VCaP (cell line): Measurements from ENCODE around the gene TMEM270.
A peak's percentile ranks its signal among the peaks of the same experiment; 100 is the strongest.

Experiments used
- H3K27ac ChIP-seq: fragments of 450-650 bp; 2 replicates; pipeline ENCODE4 v1.5.1; 2017
- TF ChIP-seq, protein P1 (sequence below): fragments of 450-650 bp; conservative IDR thresholded peaks from 2 replicates; pipeline ENCODE4 v1.5.1; 2017; ENCODE audit warnings: mild to moderate bottlenecking, moderate library complexity

The TMEM270 gene

DNA sequence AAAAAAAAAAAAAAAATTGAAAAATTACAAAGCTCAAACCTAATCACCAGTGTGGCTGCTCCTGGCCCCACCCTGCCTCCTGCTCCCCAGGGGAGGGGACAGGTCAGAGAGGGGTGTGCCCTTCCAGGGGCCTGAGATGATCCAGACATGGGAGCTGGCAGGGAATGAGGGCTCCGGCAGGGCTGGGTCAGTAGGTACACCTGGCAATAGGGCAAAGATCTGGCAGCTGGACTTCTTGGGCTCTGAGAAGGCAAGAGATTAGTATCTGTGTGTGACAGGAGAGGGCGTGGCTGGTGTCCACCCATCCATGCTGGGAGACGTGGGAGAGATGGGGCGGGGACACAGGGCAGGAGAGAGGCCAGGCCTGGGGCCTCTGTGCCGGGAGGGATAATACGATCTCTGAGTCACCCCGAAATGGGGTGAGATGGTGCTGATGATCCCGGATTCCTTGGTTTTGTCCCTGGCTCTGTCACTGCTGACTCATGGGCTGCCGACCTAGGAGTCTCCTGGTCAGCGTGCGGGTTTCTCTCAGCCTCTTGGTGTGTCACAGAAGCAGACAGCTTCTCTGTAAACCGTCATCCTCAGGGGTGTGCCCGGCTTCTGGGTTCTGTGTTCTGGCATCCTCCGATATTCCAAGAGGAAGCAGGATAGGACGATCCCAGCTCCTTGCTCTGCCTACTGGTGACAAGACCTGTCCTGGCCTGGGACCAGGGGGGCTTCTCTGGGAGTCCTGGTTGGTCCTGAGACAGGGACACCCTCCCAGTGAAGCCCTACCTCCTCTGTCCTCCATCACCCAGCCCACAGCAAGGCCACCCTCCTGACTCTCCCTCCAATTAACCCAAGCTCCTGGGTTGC is 38.4 kb upstream of the TMEM270 start:
- H3K27ac ChIP-seq: peak overlapping the region; percentile 100
- TF ChIP-seq, protein P1, sequence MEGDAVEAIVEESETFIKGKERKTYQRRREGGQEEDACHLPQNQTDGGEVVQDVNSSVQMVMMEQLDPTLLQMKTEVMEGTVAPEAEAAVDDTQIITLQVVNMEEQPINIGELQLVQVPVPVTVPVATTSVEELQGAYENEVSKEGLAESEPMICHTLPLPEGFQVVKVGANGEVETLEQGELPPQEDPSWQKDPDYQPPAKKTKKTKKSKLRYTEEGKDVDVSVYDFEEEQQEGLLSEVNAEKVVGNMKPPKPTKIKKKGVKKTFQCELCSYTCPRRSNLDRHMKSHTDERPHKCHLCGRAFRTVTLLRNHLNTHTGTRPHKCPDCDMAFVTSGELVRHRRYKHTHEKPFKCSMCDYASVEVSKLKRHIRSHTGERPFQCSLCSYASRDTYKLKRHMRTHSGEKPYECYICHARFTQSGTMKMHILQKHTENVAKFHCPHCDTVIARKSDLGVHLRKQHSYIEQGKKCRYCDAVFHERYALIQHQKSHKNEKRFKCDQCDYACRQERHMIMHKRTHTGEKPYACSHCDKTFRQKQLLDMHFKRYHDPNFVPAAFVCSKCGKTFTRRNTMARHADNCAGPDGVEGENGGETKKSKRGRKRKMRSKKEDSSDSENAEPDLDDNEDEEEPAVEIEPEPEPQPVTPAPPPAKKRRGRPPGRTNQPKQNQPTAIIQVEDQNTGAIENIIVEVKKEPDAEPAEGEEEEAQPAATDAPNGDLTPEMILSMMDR: no peak

DNA sequence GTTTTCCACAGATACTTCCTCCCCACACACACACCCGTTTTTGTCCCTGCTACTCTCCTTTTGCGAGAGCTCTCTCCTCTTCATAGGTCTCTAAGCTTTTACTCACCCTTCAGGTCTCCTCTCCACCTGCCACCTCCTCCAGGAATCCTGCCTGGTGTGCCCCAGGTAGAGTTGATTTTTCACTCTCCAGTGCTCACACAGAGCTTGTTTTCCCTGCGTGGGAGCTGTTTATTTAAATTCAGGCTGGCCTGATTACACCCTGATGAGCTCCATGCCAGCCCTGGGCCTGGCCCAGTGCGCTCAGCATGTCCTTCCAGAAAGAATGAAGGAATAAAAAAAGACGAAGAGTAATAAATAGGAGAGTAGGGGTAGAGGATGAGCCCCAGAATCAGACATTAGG is 37.7 kb upstream of the TMEM270 start:
- peak overlapping the region; percentile 100 for H3K27ac ChIP-seq

DNA sequence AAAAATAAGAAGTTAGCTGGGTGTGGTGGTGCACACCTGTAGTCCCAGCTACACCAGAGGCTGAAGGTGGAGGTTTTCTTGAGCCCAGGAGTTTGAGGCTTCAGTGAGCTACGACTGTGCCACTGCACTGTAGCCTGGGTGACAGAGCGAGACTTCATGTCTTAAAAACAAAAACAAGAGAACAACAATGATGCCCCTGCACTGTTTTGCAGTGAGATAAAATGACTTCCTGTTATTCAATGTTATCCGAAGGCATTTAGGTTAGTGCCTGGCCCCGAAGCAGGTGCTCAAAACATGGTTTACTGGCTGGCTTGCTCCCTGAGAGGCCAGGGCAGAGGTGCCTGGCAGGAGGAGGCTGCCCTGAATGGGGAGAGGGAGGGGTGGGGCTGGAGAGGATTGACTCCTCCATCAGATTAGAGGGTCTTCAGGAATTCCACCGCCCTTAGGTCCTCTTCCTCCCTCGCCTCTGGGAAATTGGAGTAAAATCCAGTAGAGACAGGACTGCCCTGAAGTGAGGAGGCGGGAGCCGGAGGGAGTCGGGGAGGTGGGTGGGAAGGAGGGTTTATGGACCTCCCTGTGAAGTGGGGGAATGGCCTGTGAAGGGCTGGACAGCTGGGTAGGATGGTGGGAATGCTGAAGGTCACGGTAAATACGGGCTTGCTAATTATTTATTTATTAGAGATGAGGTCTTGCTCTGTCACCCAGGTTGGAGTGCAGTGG is 36.9 kb upstream of the TMEM270 start:
- peak overlapping the region; percentile 100 for H3K27ac ChIP-seq
- TF ChIP-seq, protein P1: no peak

More for the DNA sequence above, 37.7 kb upstream of the TMEM270 start:
- TF ChIP-seq, protein P1: no peak

DNA sequence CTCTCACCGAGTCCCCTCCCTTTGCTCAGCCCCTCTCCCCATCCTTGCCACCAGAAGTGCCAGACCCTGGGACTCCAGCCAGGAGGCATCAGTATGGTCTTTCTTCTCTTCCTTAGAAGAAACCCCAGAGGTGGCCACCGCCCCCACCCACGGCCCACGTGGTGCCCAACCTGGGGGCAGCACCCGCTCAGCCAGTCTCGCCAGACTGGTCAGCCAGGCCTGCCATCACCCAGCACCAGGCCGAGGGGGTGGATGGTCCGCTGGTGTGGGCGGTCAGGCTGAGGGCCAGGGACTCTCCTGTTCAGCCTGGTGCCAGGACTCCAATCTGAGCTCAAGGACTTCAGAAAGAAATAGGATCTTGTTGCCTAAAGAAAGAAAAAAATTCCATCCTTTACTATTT is 36.0 kb upstream of the TMEM270 start:
- peak overlapping the region; percentile 100 for H3K27ac ChIP-seq
- TF ChIP-seq, protein P1: no peak

DNA sequence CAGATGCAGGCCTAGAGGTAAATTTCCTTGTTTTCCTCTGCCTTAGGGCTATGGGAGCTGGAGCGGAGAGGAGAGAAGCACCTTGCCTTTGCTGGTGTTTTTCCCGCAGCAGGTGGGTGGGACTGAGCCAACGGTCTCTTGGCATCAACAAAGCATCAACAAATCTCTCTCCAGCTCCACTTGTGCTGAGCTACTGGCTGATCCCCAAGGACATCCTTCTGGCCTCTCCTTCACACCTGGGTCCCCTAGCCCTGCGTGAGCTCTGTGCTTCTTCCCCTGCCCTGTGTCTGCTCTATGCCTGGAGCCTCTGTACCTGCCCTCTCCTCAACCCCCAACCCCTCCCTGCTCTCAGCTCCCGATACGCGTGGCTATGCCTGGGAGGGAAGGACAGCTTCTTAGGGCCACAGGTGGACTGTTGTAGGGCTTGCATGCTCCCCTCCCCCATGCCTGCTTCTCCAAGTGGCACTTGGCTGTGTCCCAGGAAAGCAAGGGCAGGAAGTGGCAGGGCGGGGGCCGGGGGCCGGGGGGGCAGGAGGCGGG is 33.3 kb upstream of the TMEM270 start:
- TF ChIP-seq, protein P1: no peak
- H3K27ac ChIP-seq: peak overlapping the region; percentile 100

DNA sequence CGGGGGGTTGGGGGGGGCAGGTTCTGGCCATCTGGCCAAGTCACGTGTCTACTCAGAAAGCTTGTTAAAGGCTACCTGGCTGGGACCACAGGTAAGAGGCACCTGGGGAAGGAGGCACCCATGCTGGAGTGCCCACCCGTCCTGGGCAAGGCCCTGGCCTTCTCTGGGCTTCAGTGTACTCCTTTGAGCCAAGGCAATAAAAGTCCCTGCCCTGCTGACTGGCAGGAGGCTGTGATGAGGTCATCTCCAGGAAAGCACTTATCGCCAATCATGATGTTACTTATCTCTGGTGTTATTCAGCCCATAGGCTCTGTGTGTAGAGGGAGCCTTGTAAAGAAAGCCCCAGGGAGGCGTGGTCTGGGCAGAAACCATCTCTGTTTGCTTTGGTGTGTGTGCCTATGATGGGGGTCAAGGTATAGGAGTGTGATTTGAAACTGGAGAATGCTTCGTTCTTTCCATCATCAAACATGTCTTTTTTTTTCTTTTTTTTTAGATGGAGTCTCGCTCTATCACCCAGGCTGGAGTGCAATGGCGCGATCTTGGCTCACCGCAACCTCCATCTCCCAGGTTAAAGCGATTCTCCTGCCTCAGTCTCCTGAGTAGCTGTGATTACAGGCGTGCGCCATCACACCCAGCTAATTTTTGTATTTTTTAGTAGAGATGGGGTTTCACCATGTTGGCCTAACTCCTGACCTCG is 32.7 kb upstream of the TMEM270 start:
- peak overlapping the region; percentile 100 for H3K27ac ChIP-seq
- TF ChIP-seq, protein P1: no peak

DNA sequence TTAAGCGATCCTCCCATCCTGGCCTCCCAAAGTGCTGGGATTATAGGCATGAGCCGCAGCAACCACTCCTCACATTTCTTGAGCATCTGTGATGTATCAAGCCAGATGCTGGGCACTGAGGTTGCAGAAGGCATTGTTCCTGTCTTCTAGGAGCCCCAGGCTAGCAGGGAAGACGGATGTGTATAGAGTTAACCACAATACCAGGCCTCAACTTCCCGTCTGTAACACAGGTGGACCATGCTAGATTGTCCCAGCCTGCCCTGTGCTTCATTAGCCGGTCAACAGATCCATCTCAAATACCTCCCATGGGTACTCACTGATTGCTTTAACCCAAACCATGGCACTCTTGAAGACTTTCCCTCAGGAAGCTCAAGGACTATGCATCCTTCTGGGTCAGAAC is 32.0 kb upstream of the TMEM270 start:
- TF ChIP-seq, protein P1: no peak
- peak overlapping the region; percentile 100 for H3K27ac ChIP-seq
